IPS-11a (cell line): Measurements from ENCODE around the gene MAP2K2.

Source experiments
- H3K4me3 ChIP-seq: one replicate; pipeline ENCODE4 v1.5.1; 2013; ENCODE audit warnings: low read depth, low read length, control low read depth

The MAP2K2 gene

GRCh38 chr19:4046946-4047683 is 76.8 kb downstream of the MAP2K2 start:
- H3K4me3 ChIP-seq, result no peak overlapping the region

DNA sequence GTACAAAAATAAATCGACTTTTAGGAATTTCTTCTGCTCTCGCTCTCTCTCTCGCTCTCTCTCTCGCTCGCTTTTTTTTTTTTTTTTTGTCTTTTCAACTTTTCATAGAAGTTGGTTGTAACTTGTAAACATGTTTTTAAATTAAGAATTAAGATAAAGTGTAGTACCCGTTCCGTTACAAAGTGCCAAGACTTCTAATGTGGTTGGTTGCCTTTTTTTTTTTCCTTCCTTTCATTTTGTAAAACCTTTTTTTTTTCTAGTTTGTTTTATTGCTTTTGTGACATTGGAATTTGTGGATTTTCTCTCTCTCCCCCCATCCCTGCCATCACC is 77.6 kb downstream of the MAP2K2 start:
- H3K4me3 ChIP-seq, result no peak overlapping the region

- no peak overlapping the region for H3K4me3 ChIP-seq
Observed at GRCh38 chr19:4045597-4046361, 78.1 kb downstream of the MAP2K2 start.

DNA sequence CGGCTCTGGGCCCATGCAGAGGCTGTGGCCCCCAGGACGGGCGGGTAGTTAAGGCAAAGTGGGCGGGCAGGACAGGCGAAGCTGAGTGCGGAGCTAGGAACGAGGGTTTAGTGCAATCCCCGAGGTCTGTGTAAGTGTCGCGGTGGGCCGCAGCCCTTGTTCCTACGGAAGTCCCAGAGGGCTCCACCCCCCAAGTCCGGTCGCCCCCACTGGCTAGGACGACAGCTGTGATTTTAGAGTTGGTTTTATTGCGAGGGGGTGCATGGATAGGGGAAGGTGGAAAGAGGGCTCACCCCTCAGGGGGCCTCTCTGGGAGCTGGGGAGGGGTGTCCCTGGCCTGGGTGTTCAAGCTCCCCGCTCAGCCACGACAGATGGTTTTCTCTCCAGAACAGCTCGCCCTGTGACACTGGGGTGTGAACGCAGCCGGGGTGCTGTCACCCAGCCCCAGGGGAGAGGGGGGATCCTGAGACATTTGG is 78.9 kb downstream of the MAP2K2 start:
- no peak overlapping the region for H3K4me3 ChIP-seq

GRCh38 chr19:4043966-4044715 is 79.8 kb downstream of the MAP2K2 start:
- no peak overlapping the region for H3K4me3 ChIP-seq

DNA sequence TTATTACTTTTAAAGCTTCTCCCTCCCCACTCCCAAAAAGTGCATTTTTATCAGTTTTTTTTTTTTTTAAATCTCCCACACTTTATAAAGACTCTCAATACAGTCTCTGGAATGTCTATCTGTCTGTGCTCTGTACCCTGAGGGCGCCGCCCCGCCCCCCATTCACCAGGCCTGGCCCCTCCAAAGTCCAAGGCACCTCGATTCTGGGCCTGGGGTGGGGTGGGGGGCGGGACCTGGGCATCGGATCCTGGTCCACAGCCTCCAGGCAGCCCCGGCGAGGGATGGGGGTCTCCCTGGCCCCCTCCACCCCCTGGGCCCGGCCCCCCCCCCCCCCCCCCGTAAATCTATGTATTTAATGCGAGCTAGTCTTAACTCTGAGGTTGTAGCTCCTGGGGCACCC is 80.5 kb downstream of the MAP2K2 start:
- no peak overlapping the region for H3K4me3 ChIP-seq

DNA sequence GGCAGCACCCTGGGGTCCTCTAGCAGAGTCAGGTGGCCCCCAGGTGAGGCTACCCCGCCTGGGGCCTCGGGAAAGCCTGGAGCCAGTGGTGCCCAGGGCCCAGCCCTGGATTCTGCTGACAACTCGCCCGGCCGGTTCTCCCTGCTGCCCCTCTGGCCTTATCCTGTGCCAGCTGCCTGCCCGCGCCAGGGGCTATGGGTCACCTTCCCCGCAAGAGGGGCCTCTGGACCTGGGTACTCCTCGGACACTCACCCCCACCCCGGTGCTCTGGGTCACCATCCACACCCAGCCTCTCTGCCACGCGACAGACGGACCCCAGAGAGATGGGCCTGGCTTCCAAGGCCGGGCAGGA is 81.2 kb downstream of the MAP2K2 start:
- no peak overlapping the region for H3K4me3 ChIP-seq

DNA sequence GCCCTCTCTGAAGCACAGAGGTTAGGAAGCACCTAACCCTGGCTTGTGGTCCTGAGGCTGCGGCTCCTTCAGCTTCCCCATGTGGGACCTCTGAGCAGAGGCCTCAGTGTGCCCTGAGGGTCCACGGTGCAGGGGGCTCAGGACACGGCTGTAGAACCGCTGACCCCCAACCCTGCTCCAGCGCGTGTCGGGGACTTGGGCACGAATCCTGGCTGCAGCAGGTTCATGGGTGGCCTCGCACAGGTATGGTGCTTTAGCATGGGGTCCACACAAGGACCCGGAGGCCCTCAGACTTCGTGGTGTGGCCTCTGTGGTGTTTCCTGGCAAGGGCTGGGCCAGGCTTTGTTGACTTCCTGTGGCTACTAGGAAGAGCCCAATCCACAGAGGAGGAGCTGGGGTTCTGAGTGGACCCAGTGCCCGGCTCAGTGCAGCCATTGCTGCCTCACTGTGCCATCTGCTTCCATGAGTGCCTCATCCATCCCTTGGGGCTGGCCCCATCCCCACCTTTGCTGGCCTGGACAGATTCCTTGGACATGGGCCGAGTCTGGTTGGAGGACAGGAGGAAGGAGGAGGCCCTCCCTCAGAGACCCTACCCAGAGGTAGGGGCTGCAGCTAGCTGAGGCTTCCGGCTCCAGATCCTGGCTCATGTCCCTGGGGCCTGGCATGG is 81.7 kb downstream of the MAP2K2 start:
- no peak overlapping the region for H3K4me3 ChIP-seq
